HG03571 (cell line): ENCODE results near the gene DCAF15.

Experiments used
- ATAC-seq: cut with Tn5 transposase; IDR thresholded peaks from one replicate; pipeline ENCODE4 v1.9.1; 2021; ENCODE audit not compliant: unreplicated experiment

Gene DCAF15

DNA sequence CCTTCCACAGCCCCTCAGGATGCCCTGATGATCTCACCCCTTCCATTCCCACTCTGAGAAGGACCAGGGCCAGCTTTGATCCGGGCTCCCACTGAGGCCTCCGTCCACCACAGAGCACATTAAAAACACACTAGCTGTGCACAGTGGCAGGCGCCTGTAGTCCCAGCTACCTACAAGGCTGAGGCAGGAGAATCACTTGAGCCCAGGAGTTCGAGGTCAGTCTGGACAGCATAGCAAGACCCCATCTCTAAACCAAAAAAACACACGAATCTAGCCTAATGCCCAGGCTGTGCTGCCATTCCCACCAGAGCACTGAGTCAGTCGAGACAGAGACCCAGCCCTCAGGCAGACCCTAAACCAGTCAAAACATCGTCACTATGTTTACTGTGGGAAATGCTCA, 39.7 kb downstream of the DCAF15 start:
- ATAC-seq, result no peak

DNA sequence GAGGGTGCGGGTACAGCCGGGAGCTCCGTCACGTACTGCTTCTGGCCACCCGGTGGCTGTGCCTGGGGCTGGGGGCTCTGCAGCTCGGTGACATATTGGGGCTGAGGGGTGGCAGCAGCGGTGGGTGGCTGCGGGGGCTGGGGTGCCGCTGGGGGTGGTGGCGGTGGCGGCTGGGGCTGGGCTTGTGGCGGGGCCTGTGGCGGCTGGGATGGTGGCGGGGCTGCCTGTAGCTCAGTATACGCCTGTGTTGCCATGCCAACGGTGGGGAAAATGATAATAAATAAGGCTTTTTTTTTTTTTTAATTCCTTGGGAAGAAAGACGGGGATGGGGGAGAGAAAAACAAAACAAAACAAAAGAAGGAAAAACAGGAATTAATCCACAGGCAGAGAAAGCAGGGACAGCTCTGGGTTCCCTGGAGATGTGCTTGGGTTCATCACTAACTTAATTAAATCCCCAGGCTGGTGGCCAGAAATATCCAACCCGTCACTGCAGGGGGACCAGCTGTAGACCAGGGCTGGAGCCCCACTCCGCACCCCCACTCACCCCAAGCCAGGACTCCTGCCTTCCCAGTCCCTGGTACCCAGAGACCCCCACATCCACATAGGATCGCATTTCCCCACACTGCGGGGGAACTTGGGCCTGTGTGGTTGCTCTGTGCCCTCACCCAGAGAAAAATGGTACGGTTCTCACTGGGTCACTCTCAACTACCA, 41.4 kb downstream of the DCAF15 start:
- ATAC-seq, result no peak

DNA sequence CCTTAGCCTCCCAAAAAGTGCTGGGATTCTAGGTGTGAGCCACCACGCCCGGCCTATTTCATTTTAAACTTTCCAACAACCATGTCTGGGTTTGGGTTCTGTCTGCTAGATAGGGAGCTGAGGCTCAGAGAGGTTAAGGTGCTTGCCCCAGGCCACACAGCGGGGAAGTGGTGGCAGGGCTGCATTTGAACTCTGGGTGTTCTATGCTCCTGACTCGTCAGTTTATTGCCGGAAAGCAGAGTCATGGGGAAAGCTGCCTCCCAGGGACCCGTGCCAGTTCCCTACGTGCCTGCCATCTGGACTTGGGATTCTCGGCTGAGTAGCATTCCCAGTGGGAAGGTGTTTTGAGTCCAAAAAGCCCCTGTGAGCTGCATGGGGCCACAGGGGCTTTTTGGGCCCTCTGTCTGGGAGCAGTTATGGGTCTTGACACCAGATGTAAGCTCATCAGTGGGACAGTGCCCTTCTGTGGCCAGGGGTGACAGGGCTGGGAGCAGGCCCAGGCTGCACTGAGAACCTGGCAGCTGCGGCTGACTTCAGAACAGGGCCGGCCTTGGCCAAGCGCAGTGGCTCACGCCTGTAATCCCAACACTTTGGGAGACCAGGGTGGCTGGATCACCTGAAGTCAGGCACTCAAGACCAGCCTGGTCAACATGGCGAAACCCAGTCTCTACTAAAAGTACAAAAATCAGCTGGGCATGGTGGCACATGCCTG, 42.9 kb downstream of the DCAF15 start:
- ATAC-seq, result no peak

DNA sequence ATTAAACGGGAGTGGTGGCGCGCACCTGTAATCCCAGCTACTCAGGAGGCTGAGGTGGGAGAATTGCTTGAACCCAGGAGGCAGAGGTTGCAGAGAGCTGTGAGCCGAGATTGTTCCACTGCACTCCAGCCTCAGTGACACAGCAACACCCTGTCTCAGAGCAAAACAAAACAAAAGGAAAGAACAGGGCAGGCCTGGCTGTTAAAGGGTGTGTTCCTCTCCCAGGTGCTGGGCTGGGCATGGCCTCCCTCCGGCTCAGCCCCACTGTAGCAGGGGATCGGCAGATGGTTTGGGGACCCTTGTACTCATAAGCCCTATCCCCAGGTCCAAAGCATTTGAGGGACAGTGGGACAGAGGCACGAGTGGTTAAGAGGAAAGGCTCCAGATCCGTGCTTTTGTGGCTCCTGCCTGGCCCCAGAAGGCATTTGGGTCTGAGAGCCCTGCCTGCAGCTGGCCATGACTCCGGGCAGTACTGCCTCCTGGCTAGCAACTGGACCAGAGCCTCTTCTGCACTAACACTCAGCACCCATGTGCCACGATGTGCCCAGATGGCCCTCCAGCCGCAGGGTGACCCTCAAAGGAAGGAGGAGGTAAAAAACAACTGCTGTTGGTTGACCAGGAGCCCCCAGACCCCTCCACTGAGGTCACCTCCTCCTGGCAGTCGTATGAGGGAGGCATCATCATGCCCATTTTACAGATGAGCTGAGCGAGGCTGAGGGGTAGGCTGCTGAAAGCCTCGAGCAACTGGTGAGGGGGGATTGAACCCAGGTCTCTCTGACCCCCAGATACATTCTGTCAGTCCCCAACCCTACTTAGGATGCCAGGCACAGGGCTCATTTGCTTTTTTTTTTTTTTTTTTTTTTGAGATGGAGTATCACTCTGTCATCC, 43.8 kb downstream of the DCAF15 start:
- ATAC-seq, result no peak

DNA sequence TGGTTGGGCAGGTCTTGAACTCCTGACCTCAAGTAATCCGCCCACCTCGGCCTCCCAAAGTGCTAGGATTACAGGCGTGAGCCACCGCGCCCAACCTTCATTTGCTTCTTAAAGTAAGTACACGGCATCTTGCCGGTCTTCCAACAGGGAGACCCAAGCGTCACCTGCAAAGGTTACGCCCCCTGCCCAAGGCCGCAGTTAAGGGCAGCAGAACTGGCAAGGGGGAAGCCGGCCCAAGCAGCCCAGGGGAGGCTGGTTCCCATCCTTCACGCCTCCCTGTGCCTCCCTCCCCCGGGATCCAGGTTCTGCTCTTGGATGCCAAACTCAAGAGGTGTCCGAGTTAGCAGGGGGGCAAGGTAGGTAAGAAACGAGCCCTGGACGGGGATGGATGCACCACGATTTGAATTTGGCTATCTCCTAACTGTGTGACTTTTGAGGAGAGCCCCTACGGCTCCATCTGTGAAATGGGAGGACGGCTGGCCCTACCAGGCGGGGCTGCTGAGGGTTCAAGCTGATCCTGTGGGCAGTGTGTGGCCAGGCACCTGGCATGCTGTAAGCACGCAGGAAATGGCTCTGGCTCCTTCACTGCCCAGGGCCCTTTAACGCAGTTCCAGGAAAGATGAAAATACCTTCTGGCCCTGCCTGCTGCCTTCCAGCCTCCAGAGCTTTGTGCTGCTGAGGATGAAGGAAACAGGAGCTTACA, 44.8 kb downstream of the DCAF15 start:
- ATAC-seq, result no peak

DNA sequence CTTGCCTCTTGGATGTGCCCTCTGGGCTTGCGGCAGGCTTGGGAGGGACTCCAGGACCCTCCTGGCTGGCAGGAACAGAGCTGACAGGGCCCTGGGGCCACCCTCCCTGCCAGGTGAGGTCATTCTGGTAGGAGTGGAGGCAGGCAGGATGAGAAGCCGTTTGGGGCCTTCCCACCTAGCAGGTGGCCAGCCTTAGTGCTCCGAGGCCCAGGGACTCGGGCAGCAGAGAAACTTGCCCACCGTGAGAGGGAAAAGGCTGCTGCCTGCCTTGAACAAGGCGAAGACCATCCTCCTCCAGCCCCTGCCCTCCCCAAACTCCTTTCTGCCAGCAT, 45.3 kb downstream of the DCAF15 start:
- no peak for ATAC-seq

DNA sequence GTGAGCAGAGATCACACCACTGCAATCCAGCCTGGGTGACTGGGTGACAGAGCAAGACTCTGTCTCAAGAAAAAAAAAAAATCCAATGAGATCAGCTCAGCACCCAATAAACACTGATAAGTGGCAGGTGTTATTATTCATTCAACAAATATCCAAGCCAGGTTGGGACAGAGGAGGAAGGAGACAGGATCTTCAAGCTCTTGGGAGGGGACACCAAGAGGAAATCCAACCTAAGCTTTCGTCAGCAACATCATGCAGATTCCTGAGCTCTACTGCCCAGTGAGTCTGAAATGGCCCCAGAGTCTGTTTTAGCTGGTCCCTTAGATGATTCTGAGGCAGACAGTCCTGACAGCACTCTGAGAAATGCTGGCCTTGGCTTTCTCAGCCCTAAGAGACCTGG, 46.1 kb downstream of the DCAF15 start:
- no peak for ATAC-seq

DNA sequence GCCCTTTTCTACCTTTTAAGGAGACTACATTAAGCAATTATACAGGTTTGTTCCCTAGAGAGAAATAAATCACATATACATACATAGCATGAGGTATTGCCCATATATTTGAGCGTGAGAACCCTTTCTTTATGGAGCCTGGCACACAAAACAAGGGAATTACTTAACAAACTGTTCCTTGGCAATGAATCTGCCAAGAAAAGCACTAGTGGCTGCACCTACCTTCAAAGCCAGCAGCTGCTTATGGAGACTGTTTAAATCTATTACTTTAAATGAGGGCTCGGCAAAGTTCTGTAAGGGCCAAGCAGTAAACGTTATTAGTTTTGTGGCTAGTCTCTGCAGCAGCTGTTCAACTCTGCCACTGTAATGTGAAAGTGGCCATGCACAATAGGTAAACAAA, 46.8 kb downstream of the DCAF15 start:
- no peak for ATAC-seq

DNA sequence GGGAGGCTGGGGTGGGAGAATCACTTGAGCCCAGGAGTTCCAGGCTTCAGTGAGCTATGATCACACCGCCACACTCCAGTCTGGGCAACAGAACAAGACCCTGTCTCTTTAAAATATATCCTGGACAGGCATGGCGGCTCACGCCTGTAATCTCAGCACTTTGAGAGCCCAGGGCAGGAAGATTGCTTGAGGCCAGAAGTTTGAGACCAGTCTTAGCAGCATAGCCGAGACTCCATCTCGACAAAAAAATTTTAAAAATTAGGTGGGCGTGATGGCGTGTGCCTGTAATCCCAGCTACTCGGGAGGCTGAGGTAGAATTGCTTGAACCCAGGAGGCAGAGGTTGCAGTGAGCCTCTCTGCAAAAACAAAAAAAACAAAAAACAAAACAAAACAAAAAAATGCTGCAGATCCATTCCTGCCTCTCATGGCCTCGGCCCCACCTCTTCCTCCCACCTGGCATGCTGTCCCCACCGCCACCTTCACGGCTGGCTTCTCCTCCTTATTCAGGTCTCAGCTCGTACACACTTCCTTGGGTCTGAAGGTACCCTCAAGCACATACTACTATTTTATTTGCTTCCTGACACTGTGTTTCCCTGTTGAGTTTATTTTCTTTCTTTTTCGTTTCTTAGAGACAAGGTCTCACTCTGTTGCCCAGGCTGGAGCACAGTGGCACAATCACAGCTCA, 48.5 kb downstream of the DCAF15 start:
- ATAC-seq, result no peak

DNA sequence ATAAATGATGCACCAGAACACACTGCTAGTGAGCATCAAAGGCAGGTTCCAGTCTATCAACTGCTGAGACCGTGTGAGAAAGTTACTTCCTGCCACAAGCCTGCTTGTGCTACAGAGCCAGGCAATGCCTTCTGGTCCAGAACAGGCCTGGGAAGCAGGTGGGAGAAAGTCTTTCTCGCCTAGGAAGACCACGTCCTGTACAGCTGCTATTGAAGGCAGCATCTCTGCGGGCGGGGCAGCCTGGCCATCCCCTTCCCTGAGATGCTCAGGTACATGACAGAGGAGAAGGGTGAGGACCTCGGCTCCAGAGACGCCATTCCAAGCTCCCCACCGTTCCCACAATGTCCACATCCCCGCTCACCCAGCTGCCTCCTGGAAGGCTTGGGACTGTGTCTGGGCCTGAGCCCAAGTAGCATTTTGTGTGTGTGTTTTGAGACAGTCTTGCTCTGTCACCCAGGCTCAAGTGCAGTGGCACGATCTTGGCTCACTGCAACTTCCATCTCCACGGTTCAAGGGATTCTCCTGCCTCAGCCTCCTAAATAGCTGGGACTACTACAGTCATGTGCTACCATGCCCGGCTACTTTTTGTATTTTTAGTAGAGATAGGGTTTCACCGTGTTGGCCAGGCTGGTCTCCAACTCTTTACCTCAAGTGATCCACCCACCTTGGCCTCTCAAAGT, 50.4 kb downstream of the DCAF15 start:
- ATAC-seq, result no peak

DNA sequence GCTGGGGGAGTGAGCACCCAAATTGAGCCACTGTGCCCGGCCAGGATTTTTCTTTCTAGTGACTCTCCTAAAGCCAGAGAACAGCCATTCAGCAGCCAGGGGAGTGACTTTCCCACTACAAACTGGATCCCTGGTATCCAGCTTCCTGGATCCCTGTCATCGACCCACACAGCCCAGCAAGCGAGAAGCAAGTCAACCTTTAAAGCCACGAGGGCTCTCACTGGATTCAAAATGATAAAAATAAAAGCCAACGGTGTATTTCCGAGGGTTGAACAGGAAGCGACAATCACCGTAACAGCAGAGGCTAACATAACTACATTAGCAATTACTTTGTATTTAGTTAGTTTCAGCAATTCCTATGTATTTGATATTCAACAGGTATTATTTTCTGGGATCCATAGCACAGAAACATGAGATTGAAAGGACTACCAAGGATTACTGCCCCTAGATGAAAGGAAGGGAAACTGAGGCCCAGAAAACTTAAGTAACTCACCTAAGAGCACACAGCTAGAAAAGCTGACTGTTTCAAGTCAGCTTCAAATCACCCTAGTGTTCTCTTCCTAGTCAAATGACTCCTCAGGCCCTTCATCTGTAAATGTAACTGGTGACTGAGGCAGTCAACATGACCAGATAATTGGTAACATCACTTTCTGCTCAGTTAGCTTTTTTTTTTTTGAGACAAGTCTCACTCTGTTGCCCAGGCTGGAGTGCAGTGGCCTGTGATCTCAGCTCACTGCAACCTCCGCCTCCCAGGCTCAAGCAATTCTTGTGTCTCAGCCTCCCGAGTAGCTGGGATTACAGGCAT, 51.1 kb downstream of the DCAF15 start:
- ATAC-seq, result no peak

DNA sequence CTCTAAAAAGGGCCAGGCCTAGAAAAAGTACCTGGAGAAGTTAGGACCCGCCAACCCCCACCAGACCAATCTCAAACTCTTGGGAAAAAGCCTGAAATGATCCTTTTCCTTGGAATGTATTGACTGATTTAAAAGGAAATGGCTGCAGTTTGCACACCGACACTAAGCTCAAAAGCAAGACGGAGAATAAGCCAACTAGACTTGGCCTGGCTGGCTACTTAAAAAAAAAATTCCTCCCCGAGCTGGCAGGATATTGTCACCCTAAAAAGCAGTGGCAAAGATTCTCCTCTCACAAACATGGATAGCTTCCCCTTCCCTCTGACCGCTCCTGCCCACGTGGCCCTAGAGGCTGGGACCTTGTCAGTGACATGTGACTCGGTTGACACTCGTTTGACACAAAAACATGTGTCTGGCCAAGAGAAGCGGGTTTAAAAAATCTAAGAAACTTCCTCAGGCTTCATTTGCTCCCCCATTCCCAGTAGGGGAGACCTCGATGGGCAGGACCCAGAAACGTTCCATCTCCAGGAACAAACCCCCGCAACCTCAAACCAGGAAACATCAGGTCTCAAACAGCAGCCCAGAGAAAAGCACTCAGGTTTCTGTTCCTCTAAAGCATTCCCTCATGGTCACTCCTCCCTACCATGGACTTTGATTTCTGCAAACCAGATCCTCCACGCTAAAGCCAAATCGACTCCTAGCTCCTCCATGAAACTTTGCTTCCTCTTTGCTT, 52.5 kb downstream of the DCAF15 start:
- ATAC-seq, result no peak

DNA sequence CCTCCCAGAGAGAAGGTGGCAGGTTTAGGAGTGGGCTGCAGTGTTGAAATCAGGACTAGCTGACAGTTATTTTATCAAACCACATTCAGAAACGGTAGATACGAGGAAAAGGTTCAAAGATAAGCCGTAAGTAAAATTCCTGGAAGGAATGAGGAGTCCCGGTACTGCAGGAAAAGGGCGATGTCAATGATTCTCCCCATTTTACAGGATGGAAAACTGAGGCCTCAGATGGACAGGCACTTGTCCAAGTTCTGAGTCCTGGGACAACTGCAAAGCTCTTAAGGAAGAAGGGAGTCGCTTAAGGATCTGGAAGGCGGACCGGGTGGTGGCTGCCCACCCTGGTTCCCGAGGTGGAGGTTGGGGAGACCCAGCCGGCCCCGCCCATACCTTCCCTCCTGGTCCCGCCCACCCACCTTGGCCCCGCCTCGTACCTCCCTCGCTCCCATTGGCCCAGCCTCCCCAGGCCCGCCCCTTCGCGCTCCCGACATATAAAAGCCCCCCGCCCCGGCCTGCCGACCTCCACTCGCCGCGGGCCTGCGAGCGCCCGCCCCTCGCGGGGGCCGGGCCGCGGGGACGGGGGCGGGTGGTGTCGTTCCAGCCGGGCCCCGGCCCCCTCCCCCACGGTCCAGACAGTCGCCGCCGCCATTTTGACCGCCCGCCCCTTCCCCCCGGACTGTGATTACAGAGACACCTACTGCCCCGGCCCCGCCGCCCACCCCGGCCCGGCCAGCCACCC, 53.2 kb downstream of the DCAF15 start:
- ATAC-seq, result peak; percentile 28

DNA sequence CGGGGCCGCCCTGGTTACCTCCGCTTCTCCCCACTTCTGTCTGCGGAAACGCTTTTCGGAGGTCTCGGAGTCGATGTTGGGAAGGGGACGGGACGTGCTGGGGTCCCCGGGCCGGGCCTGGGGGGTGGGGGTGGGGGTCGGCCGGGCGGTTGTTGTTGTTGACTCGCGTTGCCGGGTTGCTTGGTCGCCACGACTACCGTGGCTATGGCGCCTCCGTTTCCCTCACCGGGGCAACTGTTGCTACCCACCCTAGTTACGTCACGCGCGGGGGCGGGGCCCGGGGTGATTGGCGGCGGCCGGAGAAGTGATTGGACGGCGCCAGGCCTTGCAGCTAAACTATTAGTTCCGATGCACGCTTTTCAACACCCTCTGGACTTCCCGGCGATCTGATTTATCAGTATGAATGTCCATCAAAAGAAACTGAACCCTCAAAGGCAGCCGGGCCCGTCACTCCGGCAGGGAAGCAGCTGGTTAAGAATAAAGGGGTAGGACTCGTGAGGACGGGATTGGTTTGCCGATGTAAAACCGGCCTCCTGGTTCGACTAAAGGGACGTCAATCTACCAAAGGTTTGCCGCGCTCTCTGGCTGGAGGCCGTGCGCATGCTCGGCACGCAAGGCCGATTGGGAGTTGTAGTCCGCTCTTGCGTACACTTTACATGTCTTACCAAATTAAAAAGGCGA, 53.9 kb downstream of the DCAF15 start, which contains the start of gene RFX1:
TSS of gene RFX1 (minus strand) at position 236 of the 681 bp plus-strand sequence. CDS start 12,477 bp downstream, outside the sequence.
- peak; percentile 66 for ATAC-seq

DNA sequence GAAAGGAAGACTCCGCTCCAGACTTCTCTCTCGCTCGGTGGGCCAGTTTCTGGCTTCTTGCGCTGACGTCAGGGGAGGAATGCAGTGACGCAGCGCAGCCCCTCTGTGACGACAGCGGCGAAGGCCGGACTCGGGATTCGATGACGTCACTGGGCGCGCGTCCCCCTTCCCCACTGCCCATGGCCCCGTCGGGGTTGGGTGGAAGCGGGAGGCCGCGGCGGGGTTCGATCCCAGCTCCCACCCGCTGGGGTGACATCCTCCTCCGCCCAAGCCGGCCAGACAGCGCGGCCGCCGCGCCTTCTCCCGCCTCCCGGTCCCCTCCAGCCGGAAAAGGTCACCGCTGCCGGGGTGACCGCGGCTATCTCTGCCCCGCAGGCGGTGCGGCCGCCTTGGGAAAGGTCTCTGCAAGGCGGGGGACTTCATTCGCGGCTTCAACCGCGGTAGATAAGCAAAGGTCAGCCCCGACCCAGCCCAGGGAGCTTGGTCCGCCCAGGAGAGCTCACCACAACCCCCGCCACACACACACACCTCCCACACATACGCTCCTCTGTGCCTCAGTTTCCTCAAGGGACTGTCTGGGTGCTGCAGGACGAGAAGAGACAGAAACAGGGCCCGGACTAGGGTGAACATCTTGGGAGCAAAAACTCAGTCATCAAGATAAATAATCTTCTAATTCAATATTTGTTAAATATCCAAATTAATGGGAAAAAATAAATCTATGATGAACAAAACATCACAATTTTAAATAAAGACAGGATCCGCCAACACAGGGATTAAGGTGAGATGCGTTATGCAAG, 54.7 kb downstream of the DCAF15 start:
- ATAC-seq, result peak; percentile 31
